K562 (cell line): ENCODE measurements around the gene CREB3L1. TPM values are rescaled to one million over a fixed set of nuclear protein-coding genes. Genes with fewer than 3 reads are reported as not detected.

Experiments used
- CEBPG ChIP-seq, 3 experiments: fragments of 200-800 bp in 1 of 3; sonication (Bioruptor generic) in 1 of 3; sonication (generic) in 1 of 3; formaldehyde crosslinking in 1 of 3; IDR thresholded peaks in 2 of 3; conservative IDR thresholded peaks in 1 of 3; 2 replicates each; pipeline versions ENCODE4 v1.6.1 to v1.8.0; 2016 to 2022; ENCODE audit warnings: missing compliant biosample characterization in 2 of 3, missing genetic modification characterization in 2 of 3, mild to moderate bottlenecking in 1 of 3, missing genetic modification reagents in 1 of 3
- CTBP1 ChIP-seq: fragments of 450-650 bp; IDR thresholded peaks from 2 replicates; pipeline ENCODE4 v1.6.1; 2016; ENCODE audit warnings: borderline replicate concordance
- FOXP1 ChIP-seq: sonication (generic); formaldehyde crosslinking; IDR thresholded peaks from 2 replicates; pipeline ENCODE4 v1.8.0; 2022; ENCODE audit warnings: mild to moderate bottlenecking, missing genetic modification reagents
- NFATC3 ChIP-seq: fragments of 450-650 bp; IDR thresholded peaks from 2 replicates; pipeline ENCODE4 v1.6.1; 2017; ENCODE audit warnings: mild to moderate bottlenecking
- SIX5 ChIP-seq, 2 experiments: IDR thresholded peaks; 2 replicates each; pipeline ENCODE4 v1.6.1; 2011; ENCODE audit warnings: low read length in 2 of 2, borderline replicate concordance in 1 of 2, low read depth in 1 of 2, mild to moderate bottlenecking in 1 of 2, moderate library complexity in 1 of 2; ENCODE audit not compliant: insufficient read depth in 1 of 2
- polyA plus RNA-seq, 8 experiments: library from polyadenylated mRNA; depleted of rRNA in 4 of 8; stranded (reverse) in 5 of 8; unstranded in 3 of 8; fragments of >200 nt; fragmentation: Nextera tagmentation in 2 of 8; fragmentation: Illumina TruSeq in 1 of 8; extraction: Ambion mirVana in 2 of 8; extraction: Trizol in 1 of 8; gene quantifications; 2 replicates each; pipeline versions ENCODE4 v1.2.1 to v1.2.3, GENCODE V29; 2011 to 2014; ENCODE audit warnings: inconsistent platforms in 1 of 8, missing spikeins in 1 of 8
- total RNA-seq, 7 experiments: library from RNA; depleted of rRNA in 6 of 7; stranded (reverse); fragments of >200 nt in 6 of 7; fragmentation: Illumina TruSeq in 2 of 7; extraction: Trizol in 2 of 7; gene quantifications; 2 replicates each; pipeline versions ENCODE4 v1.2.1 to v1.2.3, GENCODE V29; 2011 to 2021; ENCODE audit warnings: low replicate concordance in 1 of 7
- TF ChIP-seq, protein P1 (sequence below): fragments of 250-450 bp; sonication (Bioruptor Pico); IDR thresholded peaks from 2 replicates; pipeline ENCODE4 v1.4.0; 2020; ENCODE audit warnings: borderline replicate concordance
- TF ChIP-seq, protein P2 (sequence below), 2 experiments: fragments of 450-650 bp in 1 of 2; sonication (generic) in 1 of 2; formaldehyde crosslinking; conservative IDR thresholded peaks; 2 replicates each; pipeline versions ENCODE4 v1.4.0 to v1.8.1; 2020 to 2022; ENCODE audit warnings: mild to moderate bottlenecking in 1 of 2, missing genetic modification reagents in 1 of 2
- TF ChIP-seq, protein P3 (sequence below): fragments of 250-450 bp; sonication (Bioruptor Pico); IDR thresholded peaks from 2 replicates; pipeline ENCODE4 v1.4.0; 2020; ENCODE audit warnings: mild to moderate bottlenecking, moderate library complexity, borderline replicate concordance
- TF ChIP-seq, protein P4 (sequence below): fragments of 450-650 bp; IDR thresholded peaks from 2 replicates; pipeline ENCODE4 v1.6.1; 2017; ENCODE audit warnings: antibody characterized with exemption, mild to moderate bottlenecking

CREB3L1 gene
- total and polyA plus RNA-seq, 9 of the 15 experiments (the other 6 are each of a cell fraction or from before 2014, with no cell fraction given) = 1.2 to 27.6 (median 3.7) TPM

GRCh38 chr11:46237248-46238077, 40.0 kb upstream of the CREB3L1 start (continued):
- TF ChIP-seq, protein P1, sequence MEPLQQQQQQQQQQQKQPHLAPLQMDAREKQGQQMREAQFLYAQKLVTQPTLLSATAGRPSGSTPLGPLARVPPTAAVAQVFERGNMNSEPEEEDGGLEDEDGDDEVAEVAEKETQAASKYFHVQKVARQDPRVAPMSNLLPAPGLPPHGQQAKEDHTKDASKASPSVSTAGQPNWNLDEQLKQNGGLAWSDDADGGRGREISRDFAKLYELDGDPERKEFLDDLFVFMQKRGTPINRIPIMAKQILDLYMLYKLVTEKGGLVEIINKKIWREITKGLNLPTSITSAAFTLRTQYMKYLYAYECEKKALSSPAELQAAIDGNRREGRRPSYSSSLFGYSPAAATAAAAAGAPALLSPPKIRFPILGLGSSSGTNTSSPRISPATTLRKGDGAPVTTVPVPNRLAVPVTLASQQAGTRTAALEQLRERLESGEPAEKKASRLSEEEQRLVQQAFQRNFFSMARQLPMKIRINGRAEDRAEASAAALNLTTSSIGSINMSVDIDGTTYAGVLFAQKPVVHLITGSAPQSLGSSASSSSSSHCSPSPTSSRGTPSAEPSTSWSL (CRISPR knock-in tag) = no peak; the same call in 1 of the 2 replicates
- 0 out of 2 replicates have a peak, but pooled peaks have one; percentile 35 for TF ChIP-seq NFATC3
- TF ChIP-seq, protein P2, sequence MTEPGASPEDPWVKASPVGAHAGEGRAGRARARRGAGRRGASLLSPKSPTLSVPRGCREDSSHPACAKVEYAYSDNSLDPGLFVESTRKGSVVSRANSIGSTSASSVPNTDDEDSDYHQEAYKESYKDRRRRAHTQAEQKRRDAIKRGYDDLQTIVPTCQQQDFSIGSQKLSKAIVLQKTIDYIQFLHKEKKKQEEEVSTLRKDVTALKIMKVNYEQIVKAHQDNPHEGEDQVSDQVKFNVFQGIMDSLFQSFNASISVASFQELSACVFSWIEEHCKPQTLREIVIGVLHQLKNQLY (CRISPR knock-in tag; conservative IDR thresholded peaks at IDR 0.05) = no peak
- TF ChIP-seq, protein P3, sequence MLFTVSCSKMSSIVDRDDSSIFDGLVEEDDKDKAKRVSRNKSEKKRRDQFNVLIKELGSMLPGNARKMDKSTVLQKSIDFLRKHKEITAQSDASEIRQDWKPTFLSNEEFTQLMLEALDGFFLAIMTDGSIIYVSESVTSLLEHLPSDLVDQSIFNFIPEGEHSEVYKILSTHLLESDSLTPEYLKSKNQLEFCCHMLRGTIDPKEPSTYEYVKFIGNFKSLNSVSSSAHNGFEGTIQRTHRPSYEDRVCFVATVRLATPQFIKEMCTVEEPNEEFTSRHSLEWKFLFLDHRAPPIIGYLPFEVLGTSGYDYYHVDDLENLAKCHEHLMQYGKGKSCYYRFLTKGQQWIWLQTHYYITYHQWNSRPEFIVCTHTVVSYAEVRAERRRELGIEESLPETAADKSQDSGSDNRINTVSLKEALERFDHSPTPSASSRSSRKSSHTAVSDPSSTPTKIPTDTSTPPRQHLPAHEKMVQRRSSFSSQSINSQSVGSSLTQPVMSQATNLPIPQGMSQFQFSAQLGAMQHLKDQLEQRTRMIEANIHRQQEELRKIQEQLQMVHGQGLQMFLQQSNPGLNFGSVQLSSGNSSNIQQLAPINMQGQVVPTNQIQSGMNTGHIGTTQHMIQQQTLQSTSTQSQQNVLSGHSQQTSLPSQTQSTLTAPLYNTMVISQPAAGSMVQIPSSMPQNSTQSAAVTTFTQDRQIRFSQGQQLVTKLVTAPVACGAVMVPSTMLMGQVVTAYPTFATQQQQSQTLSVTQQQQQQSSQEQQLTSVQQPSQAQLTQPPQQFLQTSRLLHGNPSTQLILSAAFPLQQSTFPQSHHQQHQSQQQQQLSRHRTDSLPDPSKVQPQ = no peak
- peak; percentile 89 for TF ChIP-seq CTBP1
- no peak for TF ChIP-seq CEBPG (CRISPR knock-in tag; IDR thresholded peaks at IDR 0.05)
- no peak for TF ChIP-seq CEBPG (tag; conservative IDR thresholded peaks at IDR 0.05 in 1 of 2, IDR thresholded peaks at IDR 0.05 in 1 of 2)
- peak; percentile 86; the same call in 1 of the 2 replicates for TF ChIP-seq FOXP1 (CRISPR knock-in tag)
- no peak for TF ChIP-seq SIX5 (IDR thresholded peaks at IDR 0.05; ENCODE audit: borderline replicate concordance in 1 of 2, insufficient read depth in 1 of 2, low read depth in 1 of 2, low read length in 2 of 2)
- TF ChIP-seq, protein P4, sequence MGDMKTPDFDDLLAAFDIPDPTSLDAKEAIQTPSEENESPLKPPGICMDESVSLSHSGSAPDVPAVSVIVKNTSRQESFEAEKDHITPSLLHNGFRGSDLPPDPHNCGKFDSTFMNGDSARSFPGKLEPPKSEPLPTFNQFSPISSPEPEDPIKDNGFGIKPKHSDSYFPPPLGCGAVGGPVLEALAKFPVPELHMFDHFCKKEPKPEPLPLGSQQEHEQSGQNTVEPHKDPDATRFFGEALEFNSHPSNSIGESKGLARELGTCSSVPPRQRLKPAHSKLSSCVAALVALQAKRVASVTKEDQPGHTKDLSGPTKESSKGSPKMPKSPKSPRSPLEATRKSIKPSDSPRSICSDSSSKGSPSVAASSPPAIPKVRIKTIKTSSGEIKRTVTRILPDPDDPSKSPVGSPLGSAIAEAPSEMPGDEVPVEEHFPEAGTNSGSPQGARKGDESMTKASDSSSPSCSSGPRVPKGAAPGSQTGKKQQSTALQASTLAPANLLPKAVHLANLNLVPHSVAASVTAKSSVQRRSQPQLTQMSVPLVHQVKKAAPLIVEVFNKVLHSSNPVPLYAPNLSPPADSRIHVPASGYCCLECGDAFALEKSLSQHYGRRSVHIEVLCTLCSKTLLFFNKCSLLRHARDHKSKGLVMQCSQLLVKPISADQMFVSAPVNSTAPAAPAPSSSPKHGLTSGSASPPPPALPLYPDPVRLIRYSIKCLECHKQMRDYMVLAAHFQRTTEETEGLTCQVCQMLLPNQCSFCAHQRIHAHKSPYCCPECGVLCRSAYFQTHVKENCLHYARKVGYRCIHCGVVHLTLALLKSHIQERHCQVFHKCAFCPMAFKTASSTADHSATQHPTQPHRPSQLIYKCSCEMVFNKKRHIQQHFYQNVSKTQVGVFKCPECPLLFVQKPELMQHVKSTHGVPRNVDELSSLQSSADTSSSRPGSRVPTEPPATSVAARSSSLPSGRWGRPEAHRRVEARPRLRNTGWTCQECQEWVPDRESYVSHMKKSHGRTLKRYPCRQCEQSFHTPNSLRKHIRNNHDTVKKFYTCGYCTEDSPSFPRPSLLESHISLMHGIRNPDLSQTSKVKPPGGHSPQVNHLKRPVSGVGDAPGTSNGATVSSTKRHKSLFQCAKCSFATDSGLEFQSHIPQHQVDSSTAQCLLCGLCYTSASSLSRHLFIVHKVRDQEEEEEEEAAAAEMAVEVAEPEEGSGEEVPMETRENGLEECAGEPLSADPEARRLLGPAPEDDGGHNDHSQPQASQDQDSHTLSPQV = no peak
